Body of pancreas (tissue), 4 donors: ENCODE data around the gene TMEM169. TPM values are rescaled to one million over a fixed set of nuclear protein-coding genes. Genes with fewer than 3 reads are reported as not detected.

Experiments
- ATAC-seq: fragments of 150-250 bp; one replicate; pipeline ENCODE4 v1.9.1; 2016
- DNase-seq, 4 donors: peaks; one replicate each; pipeline ENCODE4 v3.0.0-alpha.2; 2019
- H3K27ac ChIP-seq, 4 donors: fragments of 200-600 bp; sonication (generic); 1 replicate in 3 of 4; 2 replicates in 1 of 4; pipeline versions ENCODE4 v1.5.1 to v1.6.1; 2016 to 2019; ENCODE audit warnings: mild to moderate bottlenecking in 1 of 4, mixed read lengths in 1 of 4, moderate library complexity in 1 of 4
- H3K27me3 ChIP-seq, 2 donors: fragments of 200-600 bp; sonication (generic); one replicate each; pipeline ENCODE4 v1.6.0; 2016; ENCODE audit warnings: mild to moderate bottlenecking in 1 of 2
- H3K36me3 ChIP-seq, 2 donors: fragments of 200-600 bp; sonication (generic); replicated peaks in 1 of 2; 2 replicates each; pipeline ENCODE4 v1.5.1; 2016; ENCODE audit warnings: low read depth in 2 of 2; ENCODE audit not compliant: insufficient read depth in 1 of 2
- H3K4me1 ChIP-seq: fragments of 200-600 bp; sonication (generic); one replicate; pipeline ENCODE4 v1.6.0; 2016
- H3K4me3 ChIP-seq, 2 donors: fragments of 200-600 bp; sonication (generic); 1 replicate in 1 of 2; 2 replicates in 1 of 2; pipeline ENCODE4 v1.5.1; 2016 to 2019
- H3K9me3 ChIP-seq, 3 donors: fragments of 200-600 bp; sonication (generic); 1 replicate in 2 of 3; 2 replicates in 1 of 3; pipeline ENCODE4 v1.5.1; 2016
- POLR2A ChIP-seq, 3 donors: fragments of 450-650 bp; IDR thresholded peaks; one replicate each; pipeline ENCODE4 v1.6.1; 2016; ENCODE audit warnings: antibody characterized with exemption in 3 of 3, mild to moderate bottlenecking in 2 of 3
- WGBS, 2 donors: methylation state at CpG; one replicate each; pipeline ENCODE4 v1.1.5; 2017; 5-methylcytosine and 5-hydroxymethylcytosine counted together
- intact Hi-C: fragments of 100-400 bp; cut with DNase I; formaldehyde crosslinking; loops from one replicate; pipeline ENCODE4 v1.15.1; 2023
- total RNA-seq, 2 donors: library from RNA; depleted of rRNA; stranded (reverse); fragments of >200 nt; gene quantifications; one replicate each; pipeline ENCODE4 v1.1.0, GENCODE V29; 2016
- TF ChIP-seq, protein P1 (sequence below), 7 experiments: fragments of 450-650 bp in 4 of 7; fragments of 200-600 bp in 3 of 7; sonication (generic) in 3 of 7; IDR thresholded peaks; one replicate each; pipeline ENCODE4 v1.5.1; 2016 to 2019; ENCODE audit warnings: antibody characterized with exemption in 7 of 7

TMEM169 gene
- total RNA-seq, 2 donors from 2014 or later = 0.26 TPM; not detected in 1

DNA sequence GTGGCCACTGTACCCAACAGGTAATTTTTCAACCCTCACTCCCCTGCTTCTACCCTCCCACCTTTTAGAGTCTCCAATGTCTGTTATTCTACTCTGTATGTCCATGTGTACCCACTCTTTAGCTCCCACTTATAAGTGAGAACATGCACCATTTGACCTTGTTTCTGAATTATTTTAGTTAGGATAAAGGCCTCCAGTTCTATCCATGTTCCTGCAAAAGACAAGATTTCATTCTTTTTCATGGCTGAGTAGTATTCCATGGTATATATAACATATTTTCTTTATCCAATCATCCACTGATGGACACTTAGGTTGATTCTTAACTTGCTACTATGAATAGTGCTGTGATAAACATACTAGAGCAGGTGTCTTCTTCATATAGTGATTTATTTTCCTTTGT is 9.2 kb upstream of the TMEM169 start:
- Histone ChIP-seq H3K4me3 (no peak overlapping the region), H3K4me1 (peaks cover 13% of the 10 kb centered on the region), H3K27ac (no peak overlapping the region), H3K9me3 (no peaks in the 10 kb centered on the region), H3K36me3 (no peaks in the 10 kb centered on the region), H3K27me3 (no peaks in the 10 kb centered on the region)
- TF ChIP-seq, protein P1, sequence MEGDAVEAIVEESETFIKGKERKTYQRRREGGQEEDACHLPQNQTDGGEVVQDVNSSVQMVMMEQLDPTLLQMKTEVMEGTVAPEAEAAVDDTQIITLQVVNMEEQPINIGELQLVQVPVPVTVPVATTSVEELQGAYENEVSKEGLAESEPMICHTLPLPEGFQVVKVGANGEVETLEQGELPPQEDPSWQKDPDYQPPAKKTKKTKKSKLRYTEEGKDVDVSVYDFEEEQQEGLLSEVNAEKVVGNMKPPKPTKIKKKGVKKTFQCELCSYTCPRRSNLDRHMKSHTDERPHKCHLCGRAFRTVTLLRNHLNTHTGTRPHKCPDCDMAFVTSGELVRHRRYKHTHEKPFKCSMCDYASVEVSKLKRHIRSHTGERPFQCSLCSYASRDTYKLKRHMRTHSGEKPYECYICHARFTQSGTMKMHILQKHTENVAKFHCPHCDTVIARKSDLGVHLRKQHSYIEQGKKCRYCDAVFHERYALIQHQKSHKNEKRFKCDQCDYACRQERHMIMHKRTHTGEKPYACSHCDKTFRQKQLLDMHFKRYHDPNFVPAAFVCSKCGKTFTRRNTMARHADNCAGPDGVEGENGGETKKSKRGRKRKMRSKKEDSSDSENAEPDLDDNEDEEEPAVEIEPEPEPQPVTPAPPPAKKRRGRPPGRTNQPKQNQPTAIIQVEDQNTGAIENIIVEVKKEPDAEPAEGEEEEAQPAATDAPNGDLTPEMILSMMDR (IDR thresholded peaks at IDR 0.05) = no peak
- no peak for TF ChIP-seq POLR2A (IDR thresholded peaks at IDR 0.05)
- ATAC-seq (no peak), DNase-seq (no peak)
- intact Hi-C loops = no loop called here

DNA sequence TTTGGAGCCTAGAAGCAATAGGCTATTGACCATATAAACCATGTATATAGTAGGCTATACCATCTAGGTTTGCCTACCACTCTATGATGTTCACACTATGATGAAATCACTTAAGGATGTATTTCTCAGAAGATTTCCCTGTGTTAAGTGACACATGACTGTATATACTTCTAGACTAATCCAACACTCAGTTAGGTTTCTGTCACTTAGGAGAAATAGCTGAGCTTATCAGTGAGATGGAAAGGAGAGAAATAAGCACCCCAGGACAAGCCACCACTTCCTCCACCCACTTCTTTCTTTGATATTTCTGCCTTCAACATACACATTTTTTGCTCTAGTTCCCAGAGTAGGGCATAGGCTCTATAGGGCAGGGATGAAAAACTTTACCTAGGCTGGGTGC is 7.9 kb upstream of the TMEM169 start:
- ATAC-seq (no peak), DNase-seq (no peak)
- no peak for TF ChIP-seq POLR2A (IDR thresholded peaks at IDR 0.05)
- TF ChIP-seq, protein P1 (IDR thresholded peaks at IDR 0.05) = no peak
- Histone ChIP-seq H3K27ac (no peak overlapping the region), H3K36me3 (no peaks in the 10 kb centered on the region), H3K4me3 (no peak overlapping the region), H3K4me1 (peaks cover 15% of the 10 kb centered on the region), H3K27me3 (no peaks in the 10 kb centered on the region), H3K9me3 (no peaks in the 10 kb centered on the region)
- intact Hi-C loops = no loop called here

DNA sequence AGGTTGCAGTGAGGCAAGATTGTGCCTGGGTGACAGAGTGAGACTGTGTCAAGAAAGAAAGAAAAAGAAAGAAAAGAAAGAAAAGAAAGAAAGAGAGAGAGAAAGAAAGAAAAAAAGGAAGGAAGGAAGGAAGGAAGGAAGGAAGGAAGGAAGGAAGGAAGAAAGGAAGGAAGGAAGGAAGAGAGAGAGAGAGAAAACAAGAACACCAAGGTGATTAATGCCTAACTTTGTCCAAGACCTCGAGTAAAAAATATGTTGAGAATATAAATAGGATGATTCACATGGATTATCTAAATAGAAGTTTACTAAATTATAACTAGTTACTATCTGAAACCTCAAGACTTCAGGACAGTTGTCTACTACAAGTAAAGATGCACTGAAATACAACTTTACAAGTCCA is 7.3 kb upstream of the TMEM169 start:
- DNase-seq = no peak

DNA sequence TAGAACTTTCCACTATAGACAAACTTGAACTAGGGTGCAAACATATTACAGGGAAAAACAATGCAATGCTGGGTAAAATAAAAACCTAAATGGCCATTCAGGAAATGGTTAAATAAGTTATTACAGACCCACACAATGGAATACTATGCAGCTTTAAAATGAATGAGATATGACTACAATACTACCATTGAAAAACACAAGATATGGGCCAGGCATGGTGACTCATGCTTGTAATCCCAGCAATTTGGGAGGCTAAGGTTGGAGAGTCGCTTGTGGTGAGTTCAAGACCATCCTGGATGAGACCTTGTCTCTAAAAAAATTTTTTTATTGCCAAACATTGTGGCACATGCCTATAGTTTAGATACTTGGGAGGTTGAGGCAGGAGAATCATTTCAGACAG is 6.9 kb upstream of the TMEM169 start:
- intact Hi-C loops = no loop called here
- no peaks in the 10 kb centered on the region for H3K9me3 ChIP-seq
- H3K27ac ChIP-seq = no peak overlapping the region
- no peak for TF ChIP-seq POLR2A (IDR thresholded peaks at IDR 0.05)
- TF ChIP-seq, protein P1 (IDR thresholded peaks at IDR 0.05) = no peak
- H3K4me1 ChIP-seq = peaks cover 16% of the 10 kb centered on the region
- no peak overlapping the region for H3K4me3 ChIP-seq
- H3K36me3 ChIP-seq = no peaks in the 10 kb centered on the region
- DNase-seq (no peak), ATAC-seq (no peak)
- no peaks in the 10 kb centered on the region for H3K27me3 ChIP-seq
- WGBS, 2 donors = 88 to 95% methylated on average over 1 of the region's 1 CpG

More for the DNA sequence above, 7.3 kb upstream of the TMEM169 start:
- no peaks in the 10 kb centered on the region for H3K27me3 ChIP-seq
- H3K9me3 ChIP-seq = no peaks in the 10 kb centered on the region
- peaks cover 16% of the 10 kb centered on the region for H3K4me1 ChIP-seq
- 57 to 74% methylated on average over 1 of the region's 1 CpG for WGBS, 2 donors
- intact Hi-C loops = no loop called here
- ATAC-seq = no peak
- no peaks in the 10 kb centered on the region for H3K36me3 ChIP-seq
- TF ChIP-seq, protein P1 (IDR thresholded peaks at IDR 0.05) = no peak
- no peak for TF ChIP-seq POLR2A (IDR thresholded peaks at IDR 0.05)
- H3K27ac ChIP-seq = no peak overlapping the region
- no peak overlapping the region for H3K4me3 ChIP-seq
